ENCODE data around the gene PEPD.

PEPD gene

DNA sequence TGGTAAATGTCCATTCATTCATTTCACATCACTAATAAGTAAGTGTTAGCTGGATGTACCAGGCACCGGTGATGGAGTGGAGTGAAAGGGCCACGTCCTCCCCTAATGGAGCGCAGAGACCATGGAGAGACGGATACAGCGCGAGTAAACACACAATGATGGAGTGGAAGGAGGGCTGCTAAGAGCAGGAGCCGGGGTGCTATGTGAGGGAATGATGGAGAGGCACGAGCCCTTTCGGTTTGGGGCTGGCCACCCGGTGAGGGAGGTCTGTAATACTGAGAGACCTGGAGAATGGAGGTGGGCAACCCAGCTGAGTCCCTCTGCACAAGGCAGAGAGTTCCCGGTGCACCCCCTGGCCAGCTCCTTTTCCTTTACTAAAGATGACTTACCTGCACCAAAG, 53.7 kb downstream of the PEPD start:
- no peak for TF ChIP-seq CTCF (IDR thresholded peaks at IDR 0.05; ENCODE audit: extremely low read depth, missing control alignments)
- DNase-seq (ENCODE audit: low spot score) = no peak

- DNase-seq (ENCODE audit: low spot score) = no peak
- TF ChIP-seq CTCF (IDR thresholded peaks at IDR 0.05; ENCODE audit: extremely low read depth, missing control alignments) = no peak
Measured at GRCh38 chr19:33465834-33466233, 55.8 kb downstream of the PEPD start.

GRCh38 chr19:33465371-33465770, 56.2 kb downstream of the PEPD start:
- no peak for TF ChIP-seq CTCF (IDR thresholded peaks at IDR 0.05; ENCODE audit: extremely low read depth, missing control alignments)
- no peak for DNase-seq (ENCODE audit: low spot score)

DNA sequence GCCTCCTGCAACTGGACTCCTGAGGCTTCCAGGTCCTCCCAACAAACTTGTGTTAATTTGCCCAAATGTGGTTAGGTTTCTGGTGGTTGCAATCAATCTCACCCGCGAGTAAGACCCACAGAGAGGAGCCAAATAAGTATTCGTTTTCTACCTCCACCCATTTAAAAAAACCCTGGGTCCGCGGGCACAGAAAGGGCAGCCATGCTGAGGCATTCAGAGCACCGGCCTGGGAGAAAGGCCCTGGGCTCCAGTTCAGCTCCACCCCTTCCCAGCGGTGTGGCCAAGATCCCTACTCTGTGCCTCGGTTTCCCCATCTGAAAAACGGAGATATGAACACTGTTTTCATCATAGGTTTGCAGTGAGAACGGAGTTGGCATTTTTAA, 56.9 kb downstream of the PEPD start:
- no peak for DNase-seq (ENCODE audit: low spot score)
- no peak for TF ChIP-seq CTCF (IDR thresholded peaks at IDR 0.05; ENCODE audit: extremely low read depth, missing control alignments)

DNA sequence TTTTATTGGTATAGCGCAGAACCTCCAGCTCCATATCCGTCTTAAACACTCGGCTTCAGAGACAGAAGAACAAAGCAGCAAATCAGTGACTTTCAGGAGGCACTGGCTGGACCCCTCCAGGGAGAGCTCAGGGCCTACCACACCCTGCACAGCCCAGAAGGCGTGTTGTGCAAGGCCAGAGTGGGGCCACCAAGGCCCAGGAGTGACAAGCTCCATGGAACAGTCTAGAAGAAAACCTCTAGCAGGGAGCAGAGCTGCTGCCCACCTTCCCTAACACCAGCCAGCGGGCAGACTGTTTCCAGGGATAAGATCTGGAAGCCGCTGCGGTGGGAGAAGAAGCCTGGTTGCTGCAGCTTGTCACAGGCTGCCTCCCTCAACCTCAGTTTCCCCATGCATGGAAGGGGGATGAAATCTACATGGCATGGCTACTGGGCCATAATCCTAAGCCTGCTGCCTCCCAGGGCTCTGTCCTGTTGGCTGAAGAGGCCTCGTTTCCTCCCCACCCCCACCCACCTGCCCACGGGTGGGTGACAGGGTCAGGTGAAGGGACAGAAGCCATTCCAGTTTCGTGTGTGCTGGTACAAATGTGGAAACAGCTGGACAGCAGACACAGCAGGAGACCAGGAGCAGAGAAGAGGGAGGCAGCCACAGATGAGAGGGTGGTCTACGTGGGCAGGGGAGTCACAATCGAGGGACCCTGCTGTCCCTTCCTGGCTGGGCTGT, 57.4 kb downstream of the PEPD start:
- TF ChIP-seq CTCF (IDR thresholded peaks at IDR 0.05; ENCODE audit: extremely low read depth, missing control alignments) = no peak
- no peak for DNase-seq (ENCODE audit: low spot score)

DNA sequence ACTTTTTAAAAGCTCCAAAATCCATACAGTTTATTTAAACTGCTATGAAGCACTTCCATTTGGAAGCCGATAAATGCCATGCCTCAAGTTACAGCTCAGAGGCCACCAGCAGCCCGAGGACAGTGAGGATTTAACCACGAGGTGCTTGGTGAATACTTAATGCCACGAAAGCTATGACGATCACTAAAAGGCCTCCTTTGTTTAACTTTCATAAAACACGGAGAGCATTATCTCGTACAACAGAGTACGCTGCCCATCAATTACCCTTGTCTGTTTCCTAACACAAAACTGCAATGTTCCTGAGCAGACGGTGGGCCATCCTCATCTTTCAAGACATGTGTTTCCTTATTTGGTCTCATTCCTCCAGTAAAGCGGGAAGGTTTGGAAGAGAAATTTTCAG, 58.4 kb downstream of the PEPD start:
- no peak for TF ChIP-seq CTCF (IDR thresholded peaks at IDR 0.05; ENCODE audit: extremely low read depth, missing control alignments)
- no peak for DNase-seq (ENCODE audit: low spot score)

GRCh38 chr19:33462112-33462791, 59.3 kb downstream of the PEPD start:
- TF ChIP-seq CTCF (IDR thresholded peaks at IDR 0.05; ENCODE audit: extremely low read depth, missing control alignments) = no peak
- DNase-seq (ENCODE audit: low spot score) = no peak
